Nephron (organoid): ENCODE results near the gene SURF4.
A peak's percentile ranks its signal among the peaks of the same experiment; 100 is the strongest.
"Not testable (repeated sequence)": the region's sequence is repeated elsewhere in the genome, so short reads cannot be mapped to it uniquely, and the experiment has no call there.

Experiments
- H3K27ac Mint-ChIP-seq, 3 experiments: 2 replicates each; pipeline ENCODE4 v1.8.0; 2020; ENCODE audit warnings: mixed read lengths in 3 of 3, mild to moderate bottlenecking in 2 of 3, moderate library complexity in 1 of 3
- H3K27me3 Mint-ChIP-seq: 2 replicates; pipeline ENCODE4 v1.8.0; 2021; ENCODE audit warnings: low read depth, mild to moderate bottlenecking, moderate library complexity, mixed read lengths
- H3K36me3 Mint-ChIP-seq: 2 replicates; pipeline ENCODE4 v1.8.0; 2020; ENCODE audit warnings: low read depth, mixed read lengths
- H3K4me1 Mint-ChIP-seq: 2 replicates; pipeline ENCODE4 v1.8.0; 2020; ENCODE audit warnings: mixed read lengths
- H3K4me3 Mint-ChIP-seq, 3 experiments: 2 replicates each; pipeline ENCODE4 v1.8.0; 2020; ENCODE audit warnings: mild to moderate bottlenecking in 3 of 3, mixed read lengths in 3 of 3, moderate library complexity in 2 of 3
- H3K9me3 Mint-ChIP-seq: 2 replicates; pipeline ENCODE4 v1.8.0; 2020; ENCODE audit warnings: mixed read lengths
- CTCF ChIP-seq, 3 experiments: fragments of 200-600 bp; sonication (generic); IDR thresholded peaks; one replicate each; pipeline ENCODE4 v1.5.0; 2021; ENCODE audit warnings: antibody characterized with exemption in 3 of 3; ENCODE audit not compliant: unreplicated experiment in 3 of 3

The SURF4 gene

GRCh38 chr9:133393399-133393798 lies 17.5 kb upstream of the SURF4 start:
- no peaks in the 10 kb centered on the region for H3K4me1 Mint-ChIP-seq
- H3K9me3 Mint-ChIP-seq: no peaks in the 10 kb centered on the region
- peaks cover 9% of the 10 kb centered on the region for H3K27me3 Mint-ChIP-seq
- H3K27ac Mint-ChIP-seq: no peak overlapping the region
- TF ChIP-seq CTCF (IDR thresholded peaks at IDR 0.05; ENCODE audit: unreplicated experiment in 3 of 3): no peak
- no peak overlapping the region for H3K4me3 Mint-ChIP-seq
- no peaks in the 10 kb centered on the region for H3K36me3 Mint-ChIP-seq

- H3K27me3 Mint-ChIP-seq, H3K36me3 Mint-ChIP-seq, H3K27ac Mint-ChIP-seq, H3K9me3 Mint-ChIP-seq, H3K4me3 Mint-ChIP-seq, H3K4me1 Mint-ChIP-seq: not testable (repeated sequence)
Observed at GRCh38 chr9:133392308-133392707, 16.4 kb upstream of the SURF4 start.

- H3K4me1 Mint-ChIP-seq: not testable (repeated sequence)
Observed at GRCh38 chr9:133391449-133391848, 15.6 kb upstream of the SURF4 start.

GRCh38 chr9:133390713-133391112 lies 14.9 kb upstream of the SURF4 start:
- H3K36me3 Mint-ChIP-seq: no peaks in the 10 kb centered on the region
- no peaks in the 10 kb centered on the region for H3K9me3 Mint-ChIP-seq
- no peaks in the 10 kb centered on the region for H3K27me3 Mint-ChIP-seq
- H3K4me1 Mint-ChIP-seq: no peaks in the 10 kb centered on the region
- TF ChIP-seq CTCF (IDR thresholded peaks at IDR 0.05; ENCODE audit: unreplicated experiment in 3 of 3): no peak
- no peak overlapping the region for H3K4me3 Mint-ChIP-seq
- no peak overlapping the region for H3K27ac Mint-ChIP-seq

More at GRCh38 chr9:133391449-133391848, 15.6 kb upstream of the SURF4 start:
- H3K4me3 Mint-ChIP-seq, H3K27ac Mint-ChIP-seq, H3K9me3 Mint-ChIP-seq, H3K36me3 Mint-ChIP-seq, H3K27me3 Mint-ChIP-seq: not testable (repeated sequence)

- Mint-ChIP-seq H3K27me3 (no peaks in the 10 kb centered on the region), H3K36me3 (no peaks in the 10 kb centered on the region), H3K4me1 (no peaks in the 10 kb centered on the region), H3K4me3 (no peak overlapping the region), H3K27ac (no peak overlapping the region), H3K9me3 (no peaks in the 10 kb centered on the region)
- no peak for TF ChIP-seq CTCF (IDR thresholded peaks at IDR 0.05; ENCODE audit: unreplicated experiment in 3 of 3)
Observed at GRCh38 chr9:133389562-133389961, 13.7 kb upstream of the SURF4 start.

- Mint-ChIP-seq H3K9me3 (no peaks in the 10 kb centered on the region), H3K4me1 (no peaks in the 10 kb centered on the region), H3K27ac (no peak overlapping the region), H3K27me3 (no peaks in the 10 kb centered on the region), H3K36me3 (no peaks in the 10 kb centered on the region), H3K4me3 (no peak overlapping the region)
- no peak for TF ChIP-seq CTCF (IDR thresholded peaks at IDR 0.05; ENCODE audit: unreplicated experiment in 3 of 3)
Observed at GRCh38 chr9:133389025-133389557, 13.2 kb upstream of the SURF4 start.

GRCh38 chr9:133387680-133388079 lies 11.8 kb upstream of the SURF4 start:
- no peaks in the 10 kb centered on the region for H3K4me1 Mint-ChIP-seq
- H3K4me3 Mint-ChIP-seq: no peak overlapping the region
- no peak for TF ChIP-seq CTCF (IDR thresholded peaks at IDR 0.05; ENCODE audit: unreplicated experiment in 3 of 3)
- no peaks in the 10 kb centered on the region for H3K27me3 Mint-ChIP-seq
- H3K9me3 Mint-ChIP-seq: no peaks in the 10 kb centered on the region
- peak overlapping the region in 1 of 3 experiments; percentile 48 for H3K27ac Mint-ChIP-seq
- H3K36me3 Mint-ChIP-seq: no peaks in the 10 kb centered on the region
